H1 (cell line): Measurements from ENCODE around the gene MFAP5. TPM values are rescaled to one million over a fixed set of nuclear protein-coding genes. Genes with fewer than 3 reads are reported as not detected.

Experiments used
- CTCF ChIA-PET: fragments of 300-600 bp; sonication (Branson Sonifier 250); formaldehyde crosslinking; loops from one replicate; lab custom pipeline; 2021; ENCODE audit not compliant: partially characterized antibody; lab: Charles Lee
- POLR2A ChIA-PET: fragments of 300-600 bp; sonication (Branson Sonifier 250); formaldehyde crosslinking; loops from one replicate; lab custom pipeline; 2021; ENCODE audit warnings: inconsistent platforms; ENCODE audit not compliant: partially characterized antibody; lab: Charles Lee
- DNase-seq, 2 experiments: peaks; one replicate each; pipeline versions ENCODE4 v3.0.0 to v3.0.0-alpha.2; 2010 to 2022; ENCODE audit warnings: low spot score in 2 of 2, low read depth in 1 of 2, mixed read lengths in 1 of 2
- FAIRE-seq: peaks from 2 replicates; lab custom pipeline; 2011; peaks lifted over from hg19 to GRCh38; lab: Jason Lieb, UNC
- H2AFZ ChIP-seq: 2 replicates; pipeline ENCODE4 v1.8.1; 2012; ENCODE audit warnings: low read length, inconsistent platforms
- H2AK5ac ChIP-seq: 2 replicates; pipeline ENCODE4 v1.6.1; 2013; ENCODE audit warnings: low read depth, low read length
- H2BK120ac ChIP-seq: replicated peaks from 2 replicates; pipeline ENCODE3; 2013; ENCODE audit warnings: low read depth, low read length, inconsistent platforms
- H2BK12ac ChIP-seq: 2 replicates; pipeline ENCODE4 v1.6.1; 2013; ENCODE audit warnings: low read depth, low read length
- H2BK15ac ChIP-seq: 2 replicates; pipeline ENCODE4 v1.6.1; 2013; ENCODE audit warnings: low read length
- H2BK20ac ChIP-seq: 2 replicates; pipeline ENCODE4 v1.6.1; 2013; ENCODE audit warnings: low read length
- H2BK5ac ChIP-seq: 2 replicates; pipeline ENCODE4 v1.6.1; 2013; ENCODE audit warnings: low read depth, low read length
- H3K14ac ChIP-seq: 2 replicates; pipeline ENCODE4 v1.6.1; 2013; ENCODE audit warnings: inconsistent platforms; ENCODE audit not compliant: insufficient read length
- H3K18ac ChIP-seq: 2 replicates; pipeline ENCODE4 v1.6.1; 2013; ENCODE audit warnings: low read length; ENCODE audit errors: extremely low read depth
- H3K23ac ChIP-seq: 2 replicates; pipeline ENCODE4 v1.6.1; 2013; ENCODE audit warnings: inconsistent platforms; ENCODE audit not compliant: insufficient read length
- H3K23me2 ChIP-seq: 2 replicates; pipeline ENCODE4 v1.6.1; 2013; ENCODE audit warnings: low read depth, low read length
- H3K27ac ChIP-seq: 2 replicates; pipeline ENCODE4 v1.6.1; 2011; ENCODE audit warnings: low read depth, low read length, inconsistent platforms
- H3K27me3 ChIP-seq, 4 experiments: replicated peaks in 1 of 4; 1 replicate in 1 of 4; 2 replicates in 3 of 4; pipeline versions ENCODE4 v1.6.1 to v1.8.1; 2011 to 2013; ENCODE audit warnings: low read length in 3 of 4, mild to moderate bottlenecking in 3 of 4, inconsistent platforms in 2 of 4, mixed read lengths in 2 of 4, moderate library complexity in 1 of 4; ENCODE audit not compliant: control insufficient read depth in 3 of 4, insufficient read depth in 3 of 4; ENCODE audit errors: extremely low read depth in 1 of 4
- H3K36me3 ChIP-seq, 4 experiments: 2 replicates each; pipeline versions ENCODE4 v1.6.1 to v1.8.1; 2011 to 2013; ENCODE audit warnings: mild to moderate bottlenecking in 4 of 4, low read length in 3 of 4, moderate library complexity in 2 of 4, control low read depth in 1 of 4, inconsistent platforms in 1 of 4; ENCODE audit not compliant: insufficient read depth in 4 of 4, control insufficient read depth in 2 of 4
- H3K4ac ChIP-seq: replicated peaks from 2 replicates; pipeline ENCODE3; 2013; ENCODE audit warnings: low read length, low read depth, mixed read lengths, inconsistent platforms; ENCODE audit not compliant: insufficient read length
- H3K4me1 ChIP-seq, 4 experiments: replicated peaks in 1 of 4; 1 replicate in 1 of 4; 2 replicates in 3 of 4; pipeline versions ENCODE4 v1.6.1 to v1.8.1; 2011 to 2013; ENCODE audit warnings: low read length in 3 of 4, inconsistent platforms in 2 of 4, mixed read lengths in 1 of 4; ENCODE audit not compliant: insufficient read depth in 4 of 4, control insufficient read depth in 3 of 4
- H3K4me2 ChIP-seq, 2 experiments: 2 replicates each; pipeline versions ENCODE4 v1.6.1 to v1.8.1; 2011 to 2013; ENCODE audit warnings: low read depth in 2 of 2, low read length in 2 of 2, control low read depth in 1 of 2, inconsistent platforms in 1 of 2, mild to moderate bottlenecking in 1 of 2; ENCODE audit not compliant: insufficient read depth in 1 of 2
- H3K4me3 ChIP-seq, 4 experiments: fragments of 200-600, 300-600 bp in 1 of 4; sonication (generic), shearing (Covaris generic), sonication (Bioruptor Twin) in 1 of 4; 2 replicates each; pipeline versions ENCODE4 v1.5.1 to v1.8.1; 2011 to 2016; ENCODE audit warnings: low read length in 4 of 4, low read depth in 3 of 4, control low read depth in 2 of 4, inconsistent platforms in 2 of 4, mild to moderate bottlenecking in 2 of 4, mixed read lengths in 1 of 4, moderate library complexity in 1 of 4; ENCODE audit not compliant: insufficient read depth in 2 of 4; ENCODE audit errors: extremely low read depth in 1 of 4
- H3K56ac ChIP-seq: replicated peaks from 2 replicates; pipeline ENCODE3; 2013; ENCODE audit warnings: low read depth, mild to moderate bottlenecking, mixed read lengths, low read length, inconsistent platforms; ENCODE audit not compliant: insufficient read length
- H3K79me1 ChIP-seq: 2 replicates; pipeline ENCODE4 v1.6.1; 2013; ENCODE audit warnings: low read depth, low read length, control low read depth
- H3K79me2 ChIP-seq, 2 experiments: 2 replicates each; pipeline versions ENCODE4 v1.6.1 to v1.8.1; 2012 to 2013; ENCODE audit warnings: low read length in 2 of 2, mild to moderate bottlenecking in 2 of 2, inconsistent platforms in 1 of 2; ENCODE audit not compliant: insufficient read depth in 2 of 2, control insufficient read depth in 1 of 2
- H3K9ac ChIP-seq, 4 experiments: replicated peaks in 1 of 4; 1 replicate in 1 of 4; 2 replicates in 3 of 4; pipeline versions ENCODE4 v1.6.1 to v1.8.1; 2011 to 2013; ENCODE audit warnings: low read depth in 3 of 4, low read length in 3 of 4, control low read depth in 2 of 4, mild to moderate bottlenecking in 2 of 4, moderate library complexity in 2 of 4, inconsistent platforms in 1 of 4; ENCODE audit errors: extremely low read depth in 1 of 4
- H3K9me3 ChIP-seq, 2 experiments: 2 replicates each; pipeline versions ENCODE4 v1.6.1 to v1.8.1; 2012 to 2013; ENCODE audit warnings: mild to moderate bottlenecking in 2 of 2, moderate library complexity in 2 of 2, control low read depth in 1 of 2, inconsistent platforms in 1 of 2, low read depth in 1 of 2, low read length in 1 of 2, mixed read lengths in 1 of 2; ENCODE audit not compliant: insufficient read depth in 2 of 2
- H4K20me1 ChIP-seq, 2 experiments: replicated peaks in 1 of 2; 2 replicates each; pipeline versions ENCODE3 to v1.8.1; 2011 to 2013; ENCODE audit warnings: inconsistent platforms in 2 of 2, low read length in 2 of 2, mild to moderate bottlenecking in 1 of 2; ENCODE audit not compliant: insufficient read depth in 2 of 2, control insufficient read depth in 1 of 2
- H4K5ac ChIP-seq: 2 replicates; pipeline ENCODE4 v1.6.1; 2013; ENCODE audit warnings: low read length, low read depth, mixed read lengths, inconsistent platforms; ENCODE audit not compliant: insufficient read length
- H4K8ac ChIP-seq: 2 replicates; pipeline ENCODE4 v1.8.0; 2013; ENCODE audit warnings: mild to moderate bottlenecking, moderate library complexity, low read length, inconsistent platforms; ENCODE audit not compliant: insufficient read depth; ENCODE audit errors: extremely low read depth
- H4K91ac ChIP-seq: replicated peaks from 2 replicates; pipeline ENCODE3; 2013; ENCODE audit warnings: low read length, mixed read lengths, inconsistent platforms; ENCODE audit not compliant: insufficient read length
- EP300 ChIP-seq, 2 experiments: IDR thresholded peaks; 1 replicate in 1 of 2; 2 replicates in 1 of 2; pipeline ENCODE4 v1.6.1; 2011 to 2012; ENCODE audit warnings: low read depth in 2 of 2, low read length in 2 of 2, mild to moderate bottlenecking in 2 of 2, borderline replicate concordance in 1 of 2, inconsistent platforms in 1 of 2, moderate library complexity in 1 of 2
- KDM1A ChIP-seq: fragments of 200-600, 300-600 bp; sonication (generic); IDR thresholded peaks from 2 replicates; pipeline ENCODE4 v1.7.1; 2016; ENCODE audit warnings: mild to moderate bottlenecking, low read length, borderline replicate concordance
- NANOG ChIP-seq: IDR thresholded peaks from 2 replicates; pipeline ENCODE4 v1.6.1; 2011; ENCODE audit warnings: low read length, low read depth, mild to moderate bottlenecking, inconsistent platforms; ENCODE audit not compliant: insufficient read depth, poor library complexity, severe bottlenecking
- WGBS, 2 experiments: shearing (Covaris generic) in 1 of 2; methylation state at CpG; one replicate each; pipeline versions ENCODE4 v1.1.6 to v1.1.7; 2013 to 2015; ENCODE audit warnings: low lambda C conversion rate in 2 of 2, mixed read lengths in 2 of 2, inconsistent platforms in 1 of 2, low coverage in 1 of 2, missing lambda C conversion rate in 1 of 2; ENCODE audit not compliant: insufficient replicate concordance in 2 of 2, insufficient coverage in 1 of 2, insufficient read length in 1 of 2; ENCODE audit errors: extremely low coverage in 1 of 2, missing lambda C conversion rate in 1 of 2; 5-methylcytosine and 5-hydroxymethylcytosine counted together
- polyA plus RNA-seq, 7 experiments: library from polyadenylated mRNA; depleted of rRNA in 3 of 7; stranded (reverse) in 5 of 7; unstranded in 2 of 7; fragments of >200 nt in 5 of 7; fragments of 200-250 nt in 2 of 7; gene quantifications; 1 replicate in 5 of 7; 2 replicates in 1 of 7; 4 replicates in 1 of 7; pipeline versions ENCODE4 v1.2.1 to v1.2.3, GENCODE V29; 2011 to 2013; ENCODE audit warnings: missing spikeins in 2 of 7, mixed read lengths in 2 of 7
- total RNA-seq: library from RNA; stranded (reverse); fragmentation: NEBNext Ultra II Directional; extraction: Animal tissue kit (Norgen Biotek cat#: 25700); gene quantifications from 2 replicates; pipeline ENCODE4 v1.2.1, GENCODE V29; 2021
- TF ChIP-seq, protein P1 (sequence below): IDR thresholded peaks from 2 replicates; pipeline ENCODE4 v1.6.1; 2011; ENCODE audit warnings: low read length, improper control_type of control experiment

Gene MFAP5
- total and polyA plus RNA-seq, 2 of the 8 experiments (the other 6 are each of a cell fraction or from before 2014, with no cell fraction given), result 0.60 to 0.86 TPM

DNA sequence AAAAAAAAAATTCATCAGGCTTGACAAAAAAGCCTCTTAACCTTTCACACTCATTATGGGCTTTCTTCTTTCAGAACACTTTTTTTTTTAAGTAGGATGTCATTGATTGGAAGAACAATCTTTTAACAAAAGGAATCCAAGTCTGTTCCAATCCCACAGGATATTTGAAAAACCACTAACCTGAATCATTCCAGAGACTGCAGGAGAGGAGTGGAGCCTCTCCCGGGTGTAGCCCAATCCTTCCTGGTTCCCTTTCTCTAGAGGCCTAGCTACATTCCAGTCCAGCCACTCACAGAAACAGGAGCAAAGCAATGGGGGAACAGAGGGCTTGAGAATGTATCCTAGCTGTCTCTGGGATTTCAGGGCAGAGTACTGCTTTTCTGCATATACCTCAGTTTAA lies 4.3 kb downstream of the MFAP5 start:
- H4K91ac ChIP-seq, result no peak overlapping the region
- H2BK5ac ChIP-seq, result no peak overlapping the region
- ChIA-PET CTCF (interaction anchor here (0.6 to 7.0 kb wide), 21 partner anchors 10 to 414 kb away, joined by 3 to 65 read pairs (median 5); partner anchors contain the start of genes A2ML1 and AICDA), POLR2A (interaction anchor here (0.7 to 1.2 kb wide), 3 partner anchors 14 to 260 kb away, joined by 3 read pairs; no protein-coding TSS in a partner anchor)
- H3K79me2 ChIP-seq, result no peaks in the 10 kb centered on the region
- H3K18ac ChIP-seq, result no peak overlapping the region
- H3K4me1 ChIP-seq, result no peaks in the 10 kb centered on the region; a peak in 1 of 7 replicates
- FAIRE-seq (no peak), DNase-seq (no peak)
- H2BK120ac ChIP-seq, result no peak overlapping the region
- no peaks in the 10 kb centered on the region for H3K9me3 ChIP-seq
- no peak overlapping the region for H2BK12ac ChIP-seq
- no peak overlapping the region for H4K5ac ChIP-seq
- no peak overlapping the region for H3K23ac ChIP-seq
- no peak overlapping the region for H2AFZ ChIP-seq
- H3K9ac ChIP-seq, result no peak overlapping the region
- H3K23me2 ChIP-seq, result no peaks in the 10 kb centered on the region
- no peak overlapping the region for H3K4me2 ChIP-seq
- no peak overlapping the region for H3K27ac ChIP-seq
- H3K79me1 ChIP-seq, result no peaks in the 10 kb centered on the region
- H2AK5ac ChIP-seq, result no peak overlapping the region
- H2BK20ac ChIP-seq, result no peak overlapping the region
- 93% methylated on average over 1 of the region's 1 CpG; no CpG with 5 or more reads in 1 of the 2 experiments for WGBS, 2 experiments
- H3K56ac ChIP-seq, result no peak overlapping the region
- no peak overlapping the region for H4K8ac ChIP-seq
- H3K14ac ChIP-seq, result no peak overlapping the region
- H2BK15ac ChIP-seq, result no peak overlapping the region
- H3K4me3 ChIP-seq, result no peak overlapping the region
- H3K36me3 ChIP-seq, result no peaks in the 10 kb centered on the region
- H3K4ac ChIP-seq, result no peak overlapping the region
- H4K20me1 ChIP-seq, result no peaks in the 10 kb centered on the region
- H3K27me3 ChIP-seq, result no peaks in the 10 kb centered on the region
- TF ChIP-seq, protein P1, sequence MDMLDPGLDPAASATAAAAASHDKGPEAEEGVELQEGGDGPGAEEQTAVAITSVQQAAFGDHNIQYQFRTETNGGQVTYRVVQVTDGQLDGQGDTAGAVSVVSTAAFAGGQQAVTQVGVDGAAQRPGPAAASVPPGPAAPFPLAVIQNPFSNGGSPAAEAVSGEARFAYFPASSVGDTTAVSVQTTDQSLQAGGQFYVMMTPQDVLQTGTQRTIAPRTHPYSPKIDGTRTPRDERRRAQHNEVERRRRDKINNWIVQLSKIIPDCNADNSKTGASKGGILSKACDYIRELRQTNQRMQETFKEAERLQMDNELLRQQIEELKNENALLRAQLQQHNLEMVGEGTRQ, result no peak
- TF ChIP-seq EP300 (IDR thresholded peaks at IDR 0.05; ENCODE audit: borderline replicate concordance in 1 of 2, low read depth in 2 of 2, low read length in 2 of 2) (no peak), KDM1A (no peak), NANOG (no peak)
